Measurements from ENCODE around the gene KRT33B. TPM values are rescaled to one million over a fixed set of nuclear protein-coding genes. Genes with fewer than 3 reads are reported as not detected.

The KRT33B gene
- total RNA-seq, 1 donor from 2014 or later, result not detected

- H3K36me3 Mint-ChIP-seq (ENCODE audit: insufficient read depth), result no peaks in the 10 kb centered on the region
- DNase-seq (ENCODE audit: low spot score, unreplicated experiment), result no peak
- no peaks in the 10 kb centered on the region for H3K4me1 Mint-ChIP-seq (ENCODE audit: low read depth)
These were observed 41.4 kb downstream of the KRT33B start for GRCh38 chr17:41328207-41328606.

GRCh38 chr17:41327411-41328120 lies 42.0 kb downstream of the KRT33B start:
- Mint-ChIP-seq H3K27ac (peak overlapping the region; percentile 77), H3K27me3 (peaks cover 5% of the 10 kb centered on the region), H3K36me3 (ENCODE audit: insufficient read depth) (no peaks in the 10 kb centered on the region), H3K4me3 (ENCODE audit: low read depth) (no peak overlapping the region), H3K4me1 (ENCODE audit: low read depth) (no peaks in the 10 kb centered on the region), H3K9me3 (ENCODE audit: low read depth) (no peaks in the 10 kb centered on the region)
- TF ChIP-seq CTCF (IDR thresholded peaks at IDR 0.05; ENCODE audit: unreplicated experiment), result no peak
- no peak for DNase-seq (ENCODE audit: low spot score, unreplicated experiment)

More at GRCh38 chr17:41328207-41328606, 41.4 kb downstream of the KRT33B start:
- H3K27me3 Mint-ChIP-seq, result peaks cover 5% of the 10 kb centered on the region
- no peak for TF ChIP-seq CTCF (IDR thresholded peaks at IDR 0.05; ENCODE audit: unreplicated experiment)
- no peak overlapping the region for H3K4me3 Mint-ChIP-seq (ENCODE audit: low read depth)
- H3K9me3 Mint-ChIP-seq (ENCODE audit: low read depth), result no peaks in the 10 kb centered on the region
- H3K27ac Mint-ChIP-seq, result no peak overlapping the region

- TF ChIP-seq CTCF (IDR thresholded peaks at IDR 0.05; ENCODE audit: unreplicated experiment), result no peak
- Mint-ChIP-seq H3K4me3 (ENCODE audit: low read depth) (no peak overlapping the region), H3K27me3 (peaks cover 5% of the 10 kb centered on the region), H3K4me1 (ENCODE audit: low read depth) (no peaks in the 10 kb centered on the region), H3K27ac (no peak overlapping the region), H3K36me3 (ENCODE audit: insufficient read depth) (no peaks in the 10 kb centered on the region), H3K9me3 (ENCODE audit: low read depth) (no peaks in the 10 kb centered on the region)
- no peak for DNase-seq (ENCODE audit: low spot score, unreplicated experiment)
These were observed 43.2 kb downstream of the KRT33B start for GRCh38 chr17:41326173-41327145.

- Mint-ChIP-seq H3K4me1 (ENCODE audit: low read depth) (no peaks in the 10 kb centered on the region), H3K27me3 (peaks cover 5% of the 10 kb centered on the region), H3K9me3 (ENCODE audit: low read depth) (peaks cover under 1% of the 10 kb centered on the region), H3K36me3 (ENCODE audit: insufficient read depth) (no peaks in the 10 kb centered on the region), H3K4me3 (ENCODE audit: low read depth) (no peak overlapping the region), H3K27ac (no peak overlapping the region)
- no peak for DNase-seq (ENCODE audit: low spot score, unreplicated experiment)
- TF ChIP-seq CTCF (IDR thresholded peaks at IDR 0.05; ENCODE audit: unreplicated experiment), result no peak
These were observed 44.0 kb downstream of the KRT33B start for GRCh38 chr17:41325611-41326010.

- no peak for TF ChIP-seq CTCF (IDR thresholded peaks at IDR 0.05; ENCODE audit: unreplicated experiment)
- Mint-ChIP-seq H3K27ac (no peak overlapping the region), H3K4me3 (ENCODE audit: low read depth) (no peak overlapping the region), H3K27me3 (peaks cover 5% of the 10 kb centered on the region), H3K36me3 (ENCODE audit: insufficient read depth) (no peaks in the 10 kb centered on the region), H3K4me1 (ENCODE audit: low read depth) (no peaks in the 10 kb centered on the region), H3K9me3 (ENCODE audit: low read depth) (peaks cover 6% of the 10 kb centered on the region)
- DNase-seq (ENCODE audit: low spot score, unreplicated experiment), result no peak
These were observed 44.5 kb downstream of the KRT33B start for GRCh38 chr17:41325126-41325525.
